ENCODE results near the gene OLFM1. TPM values are rescaled to one million over a fixed set of nuclear protein-coding genes. Genes with fewer than 3 reads are reported as not detected.

Gene OLFM1
- total and polyA plus RNA-seq, 4 donors, result 7.6 to 24.8 (median 15.8) TPM

- Histone ChIP-seq H3K4me3 (no peak overlapping the region), H3K4me1 (ENCODE audit: control insufficient read depth in 5 of 5, insufficient read depth in 5 of 5, low read length in 5 of 5) (no peaks in the 10 kb centered on the region), H3K9me3 (ENCODE audit: control insufficient read depth in 4 of 4, insufficient read depth in 3 of 4, low read length in 3 of 4) (no peaks in the 10 kb centered on the region), H3K27ac (ENCODE audit: low read depth in 1 of 2, low read length in 1 of 2) (no peak overlapping the region), H3K9ac (ENCODE audit: insufficient read depth in 1 of 2, low read length in 2 of 2) (no peak overlapping the region), H3K36me3 (ENCODE audit: control insufficient read depth in 4 of 4, insufficient read depth in 4 of 4, low read length in 4 of 4) (no peaks in the 10 kb centered on the region), H3K27me3 (ENCODE audit: control insufficient read depth in 3 of 3, insufficient read depth in 3 of 3, low read length in 2 of 3) (peaks cover 0 to 27% (median 10%) of the 10 kb centered on the region in 3 donors)
- ATAC-seq (ENCODE audit: insufficient read depth, low FRiP score) (no peak), DNase-seq (no peak)
- TF ChIP-seq, protein P1, sequence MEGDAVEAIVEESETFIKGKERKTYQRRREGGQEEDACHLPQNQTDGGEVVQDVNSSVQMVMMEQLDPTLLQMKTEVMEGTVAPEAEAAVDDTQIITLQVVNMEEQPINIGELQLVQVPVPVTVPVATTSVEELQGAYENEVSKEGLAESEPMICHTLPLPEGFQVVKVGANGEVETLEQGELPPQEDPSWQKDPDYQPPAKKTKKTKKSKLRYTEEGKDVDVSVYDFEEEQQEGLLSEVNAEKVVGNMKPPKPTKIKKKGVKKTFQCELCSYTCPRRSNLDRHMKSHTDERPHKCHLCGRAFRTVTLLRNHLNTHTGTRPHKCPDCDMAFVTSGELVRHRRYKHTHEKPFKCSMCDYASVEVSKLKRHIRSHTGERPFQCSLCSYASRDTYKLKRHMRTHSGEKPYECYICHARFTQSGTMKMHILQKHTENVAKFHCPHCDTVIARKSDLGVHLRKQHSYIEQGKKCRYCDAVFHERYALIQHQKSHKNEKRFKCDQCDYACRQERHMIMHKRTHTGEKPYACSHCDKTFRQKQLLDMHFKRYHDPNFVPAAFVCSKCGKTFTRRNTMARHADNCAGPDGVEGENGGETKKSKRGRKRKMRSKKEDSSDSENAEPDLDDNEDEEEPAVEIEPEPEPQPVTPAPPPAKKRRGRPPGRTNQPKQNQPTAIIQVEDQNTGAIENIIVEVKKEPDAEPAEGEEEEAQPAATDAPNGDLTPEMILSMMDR (IDR thresholded peaks at IDR 0.05; ENCODE audit: control extremely low read depth, extremely low read depth), result no peak
- 65 to 81% methylated on average over 14 of the region's 14 CpGs for WGBS, 2 donors
These were observed 83.1 kb downstream of the OLFM1 start for GRCh38 chr9:135170535-135170934.

Other genes starting within 250 kb of the OLFM1 start
- gene FCN2, start 206.9 kb upstream of the OLFM1 start, total RNA-seq, result not detected
- gene FCN2, start 206.9 kb upstream of the OLFM1 start, polyA plus RNA-seq, result under 1 TPM; 0.20 to 0.22 TPM
- 10 to 100 TPM; 31.5 to 65.0 TPM for gene FCN1, start 169.8 kb upstream of the OLFM1 start, total RNA-seq
- 100 to 1,000 TPM in 1 of 2 donors, 10 to 100 TPM in 1; 18.7 to 149 TPM for gene FCN1, start 169.8 kb upstream of the OLFM1 start, polyA plus RNA-seq